Measurements from ENCODE around the gene SNCB.

Gene SNCB

GRCh38 chr5:176675676-176676360 is 45.5 kb upstream of the SNCB start:
- Histone ChIP-seq H3K27me3 (peaks cover 88% of the 10 kb centered on the region), H3K9me3 (no peaks in the 10 kb centered on the region)
- TF ChIP-seq CTCF (IDR thresholded peaks at IDR 0.05) = no peak

DNA sequence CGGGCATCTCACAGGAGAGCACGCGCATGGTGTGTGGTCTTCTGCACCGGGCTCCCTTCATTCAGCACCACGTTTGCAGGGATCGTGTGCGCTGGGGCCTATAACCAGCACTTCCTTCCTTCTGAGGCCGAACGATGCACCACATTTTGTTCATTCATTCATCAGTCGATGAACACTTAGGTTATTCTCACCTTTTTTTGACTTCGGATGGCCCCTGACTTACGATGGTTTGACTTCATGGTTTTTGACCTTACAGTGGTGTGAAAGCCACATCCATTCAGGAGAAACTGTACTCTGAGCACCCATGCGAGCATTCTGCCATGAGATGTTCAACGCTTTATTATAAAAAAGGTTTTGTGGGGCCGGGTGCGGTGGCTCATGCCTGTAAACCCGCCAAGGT is 44.5 kb upstream of the SNCB start:
- Histone ChIP-seq H3K27me3 (peaks cover 88% of the 10 kb centered on the region), H3K4me3 (ENCODE audit: low read depth in 1 of 2, low read length in 1 of 2) (no peak overlapping the region), H3K9me3 (no peaks in the 10 kb centered on the region), H3K36me3 (no peaks in the 10 kb centered on the region), H3K4me1 (ENCODE audit: control insufficient read depth in 1 of 2, insufficient read depth in 1 of 2, low read depth in 1 of 2, low read length in 1 of 2) (no peaks in the 10 kb centered on the region), H3K27ac (no peak overlapping the region)
- no peak for TF ChIP-seq CTCF (IDR thresholded peaks at IDR 0.05)

More at GRCh38 chr5:176675676-176676360, 45.5 kb upstream of the SNCB start:
- no peaks in the 10 kb centered on the region for H3K4me1 ChIP-seq (ENCODE audit: control insufficient read depth in 1 of 2, insufficient read depth in 1 of 2, low read depth in 1 of 2, low read length in 1 of 2)
- H3K4me3 ChIP-seq (ENCODE audit: low read depth in 1 of 2, low read length in 1 of 2) = no peak overlapping the region
- H3K27ac ChIP-seq = no peak overlapping the region
- H3K36me3 ChIP-seq = no peaks in the 10 kb centered on the region

DNA sequence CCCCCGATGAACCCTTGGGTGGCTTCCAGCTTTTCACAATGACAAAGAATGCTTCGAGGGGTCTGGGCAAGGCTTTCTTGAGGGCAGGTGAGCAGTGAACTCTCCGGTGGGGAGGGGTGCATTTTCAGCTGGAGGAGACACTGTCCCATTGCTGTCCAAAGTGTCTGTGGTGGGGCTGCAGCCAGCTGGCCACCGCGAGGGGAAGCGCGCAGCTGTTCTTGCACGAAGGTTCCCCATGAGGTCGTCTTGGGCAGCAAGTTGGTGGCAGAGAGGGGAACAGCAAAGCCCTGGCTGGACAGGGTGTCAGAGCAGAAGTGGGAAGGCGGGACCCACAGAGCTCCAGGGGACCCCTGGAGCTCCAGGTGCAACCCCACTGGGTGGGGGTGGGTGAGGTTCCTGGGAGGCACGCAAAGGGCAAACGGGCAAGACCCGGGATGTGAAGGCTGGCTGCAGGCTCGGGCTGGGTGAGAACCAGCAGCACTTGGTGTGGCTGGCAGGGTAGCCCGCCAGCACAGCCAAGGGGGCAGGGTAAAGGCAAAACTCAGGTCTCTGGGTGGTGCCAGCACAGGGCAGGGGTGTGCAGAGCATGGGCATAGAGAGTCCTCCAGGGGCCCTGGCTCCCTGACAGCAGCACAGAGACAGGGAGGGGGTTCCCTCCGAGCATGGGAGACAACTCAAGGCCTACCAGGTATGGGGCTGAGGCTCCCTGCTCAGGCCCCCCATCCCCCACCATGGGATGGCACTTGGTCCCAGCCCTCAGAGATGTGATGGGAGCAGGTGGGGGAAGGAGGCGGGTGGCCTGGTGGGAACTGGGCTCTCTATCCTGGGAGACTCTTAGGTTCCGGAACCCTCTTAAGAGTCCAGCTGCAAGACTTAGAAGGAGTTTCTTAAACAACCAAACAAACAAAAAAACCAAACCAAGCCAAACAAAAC is 43.6 kb upstream of the SNCB start:
- Histone ChIP-seq H3K36me3 (no peaks in the 10 kb centered on the region), H3K27me3 (peaks cover 88% of the 10 kb centered on the region)

DNA sequence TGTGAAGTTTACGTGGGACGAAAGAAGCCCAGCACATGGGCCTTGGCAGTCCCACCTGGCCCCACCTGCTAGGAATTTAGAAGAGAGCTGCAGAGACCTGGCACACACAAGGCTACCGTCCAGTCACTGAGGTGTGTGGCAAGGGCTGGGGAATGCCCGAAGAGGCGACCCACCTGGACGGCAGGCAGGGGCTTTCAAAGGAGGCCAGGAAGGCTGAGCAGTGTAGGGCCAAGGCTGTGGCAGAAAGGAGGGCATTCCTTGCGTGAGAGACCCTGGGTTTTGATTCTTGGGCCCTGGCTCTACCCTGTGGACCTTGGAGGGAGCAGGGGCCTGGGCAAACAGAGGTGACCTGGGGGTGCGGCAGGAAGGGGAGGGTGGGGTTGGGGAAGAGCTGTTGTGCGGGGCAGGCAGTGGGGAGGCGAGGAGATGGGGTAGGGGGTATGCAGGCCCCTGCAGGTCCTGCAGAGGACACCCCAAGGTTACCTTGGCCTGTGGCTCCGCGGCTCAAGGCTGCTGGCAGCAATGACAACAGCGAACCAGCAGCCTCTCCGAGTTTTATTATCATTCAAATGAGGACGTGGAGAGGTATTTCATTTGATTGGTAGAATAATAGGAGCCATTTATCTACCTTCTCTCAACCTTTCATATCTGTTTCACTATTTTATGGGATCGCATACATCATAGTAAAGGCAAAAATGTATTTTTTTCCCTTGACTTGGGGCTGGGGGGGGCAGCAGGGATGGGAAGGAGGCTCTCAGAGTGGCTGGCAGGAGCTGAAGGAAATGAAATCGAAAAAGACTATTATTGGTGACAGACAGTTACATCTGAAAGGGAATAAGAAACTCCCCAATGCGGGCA is 41.8 kb upstream of the SNCB start:
- H3K9me3 ChIP-seq = no peaks in the 10 kb centered on the region
- TF ChIP-seq CTCF (IDR thresholded peaks at IDR 0.05) = no peak
- H3K27ac ChIP-seq = no peak overlapping the region
- no peak overlapping the region for H3K4me3 ChIP-seq (ENCODE audit: low read depth in 1 of 2, low read length in 1 of 2)
- H3K4me1 ChIP-seq (ENCODE audit: control insufficient read depth in 1 of 2, insufficient read depth in 1 of 2, low read depth in 1 of 2, low read length in 1 of 2) = no peaks in the 10 kb centered on the region
- H3K27me3 ChIP-seq = peaks cover 88% of the 10 kb centered on the region
- no peaks in the 10 kb centered on the region for H3K36me3 ChIP-seq

More for the DNA sequence above, 43.6 kb upstream of the SNCB start:
- Histone ChIP-seq H3K4me1 (ENCODE audit: control insufficient read depth in 1 of 2, insufficient read depth in 1 of 2, low read depth in 1 of 2, low read length in 1 of 2) (no peaks in the 10 kb centered on the region), H3K27ac (no peak overlapping the region), H3K9me3 (no peaks in the 10 kb centered on the region), H3K4me3 (ENCODE audit: low read depth in 1 of 2, low read length in 1 of 2) (no peak overlapping the region)
- TF ChIP-seq CTCF (IDR thresholded peaks at IDR 0.05) = no peak

DNA sequence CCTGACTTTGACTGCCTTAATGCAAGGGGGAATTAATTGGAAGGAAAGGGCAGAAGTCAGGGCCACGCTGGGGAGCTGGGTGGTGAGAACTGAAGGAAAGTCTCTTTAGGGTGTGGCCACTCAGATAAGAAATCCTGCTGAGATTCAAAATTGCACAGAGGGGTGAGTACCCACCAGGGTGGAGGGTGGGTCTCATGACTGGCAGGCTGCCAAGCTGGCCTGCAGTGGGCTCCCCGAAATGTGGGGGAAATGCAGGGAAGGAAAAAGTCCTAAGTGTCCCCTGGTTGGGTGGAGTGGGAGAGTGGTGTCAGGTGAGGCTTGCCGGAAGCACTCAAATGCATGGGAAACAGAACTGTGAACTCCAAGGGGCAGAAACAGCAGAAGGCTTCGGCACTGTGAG is 41.1 kb upstream of the SNCB start:
- Histone ChIP-seq H3K27me3 (peaks cover 87% of the 10 kb centered on the region), H3K9me3 (no peaks in the 10 kb centered on the region), H3K4me3 (ENCODE audit: low read depth in 1 of 2, low read length in 1 of 2) (no peak overlapping the region), H3K4me1 (ENCODE audit: control insufficient read depth in 1 of 2, insufficient read depth in 1 of 2, low read depth in 1 of 2, low read length in 1 of 2) (no peaks in the 10 kb centered on the region), H3K36me3 (no peaks in the 10 kb centered on the region), H3K27ac (no peak overlapping the region)
- TF ChIP-seq CTCF (IDR thresholded peaks at IDR 0.05) = no peak

Measured in neutrophil (primary cell).